AG04449 (cell line): ENCODE measurements around the gene REC8.

Experiments used
- CTCF ChIA-PET: fragments of 350-600 bp; formaldehyde crosslinking; extraction: SDS; loops from one replicate; lab custom pipeline; 2021; ENCODE audit warnings: antibody characterized with exemption; lab: Yijun Ruan, JAX
- POLR2A ChIA-PET: fragments of 400-600, 350-600 bp; formaldehyde crosslinking; extraction: SDS; loops from one replicate; lab custom pipeline; 2020; ENCODE audit warnings: antibody characterized with exemption, inconsistent platforms; lab: Yijun Ruan, JAX
- DNase-seq: peaks from one replicate; pipeline ENCODE4 v3.0.0-alpha.2; 2010; ENCODE audit warnings: low read depth, low spot score
- H3K4me3 ChIP-seq: 2 replicates; pipeline ENCODE4 v1.5.1; 2011; ENCODE audit warnings: low read depth, mild to moderate bottlenecking, control low read depth, low read length
- CTCF ChIP-seq: IDR thresholded peaks from one replicate; pipeline ENCODE4 v1.5.1; 2011; ENCODE audit warnings: mild to moderate bottlenecking, moderate library complexity, low read length, control low read depth, inconsistent platforms; ENCODE audit not compliant: insufficient read depth; ENCODE audit errors: missing control alignments

The REC8 gene

GRCh38 chr14:24204163-24205146, 32.6 kb downstream of the REC8 start:
- no peak for TF ChIP-seq CTCF
- ChIA-PET POLR2A (interaction anchor here (0.5 kb wide), 1 partner anchor 96 kb away, joined by 3 read pairs; no protein-coding TSS in a partner anchor), CTCF (no interaction called here)
- DNase-seq = no peak
- H3K4me3 ChIP-seq = no peak overlapping the region

- no peak overlapping the region for H3K4me3 ChIP-seq
- POLR2A ChIA-PET = interaction anchor here (1.0 to 1.3 kb wide), 2 partner anchors 9 to 11 kb away, joined by 3 read pairs; partner anchors contain the start of genes MDP1 and TM9SF1
- no peak for TF ChIP-seq CTCF
- no peak for DNase-seq
- CTCF ChIA-PET = interaction anchor here (1.1 to 2.1 kb wide), 6 partner anchors 11 to 101 kb away, joined by 3 to 10 read pairs (median 5); partner anchors contain the start of genes CIDEB, EMC9, IRF9 and TINF2
Observed at GRCh38 chr14:24206260-24207103, 34.6 kb downstream of the REC8 start.

- no peak for TF ChIP-seq CTCF
- H3K4me3 ChIP-seq = no peak overlapping the region
- CTCF ChIA-PET = interaction anchor here (1.1 to 2.1 kb wide), 4 partner anchors 11 to 90 kb away, joined by 3 to 10 read pairs (median 5); partner anchors contain the start of genes EMC9, TINF2 and TM9SF1
Observed at GRCh38 chr14:24207104-24207551, 35.2 kb downstream of the REC8 start.

GRCh38 chr14:24207625-24208024, 35.7 kb downstream of the REC8 start:
- TF ChIP-seq CTCF = no peak
- ChIA-PET POLR2A (interaction anchor here (0.7 kb wide), 1 partner anchor 43 kb away, joined by 3 read pairs; no protein-coding TSS in a partner anchor), CTCF (interaction anchor here (1.5 to 2.1 kb wide), 2 partner anchors 35 to 90 kb away, joined by 5 to 10 read pairs; partner anchors contain the start of gene TINF2)

More at GRCh38 chr14:24207104-24207551, 35.2 kb downstream of the REC8 start:
- POLR2A ChIA-PET = interaction anchor here (0.7 to 1.3 kb wide), 2 partner anchors 8 to 43 kb away, joined by 3 read pairs; partner anchors contain the start of gene MDP1
- no peak for DNase-seq

GRCh38 chr14:24211311-24211710, 39.4 kb downstream of the REC8 start:
- H3K4me3 ChIP-seq = no peak overlapping the region
- no peak for TF ChIP-seq CTCF
- POLR2A ChIA-PET = interaction anchor here (2.9 kb wide), 1 partner anchor 16 kb away, joined by 26 read pairs; the partner anchor contains the start of gene TM9SF1

More at GRCh38 chr14:24207625-24208024, 35.7 kb downstream of the REC8 start:
- no peak for DNase-seq
- no peak overlapping the region for H3K4me3 ChIP-seq

More at GRCh38 chr14:24211311-24211710, 39.4 kb downstream of the REC8 start:
- no peak for DNase-seq
- CTCF ChIA-PET = interaction anchor here (1.1 kb wide), 1 partner anchor 97 kb away, joined by 3 read pairs; the partner anchor contains the start of gene CIDEB
